Vagina (tissue), 2 donors: ENCODE measurements around the gene TFPI.
"Not testable (repeated sequence)": the region's sequence is repeated elsewhere in the genome, so short reads cannot be mapped to it uniquely, and the experiment has no call there.

Experiments
- POLR2AphosphoS5 ChIP-seq, 2 donors: sonication (generic); formaldehyde crosslinking; IDR thresholded peaks; one replicate each; pipeline ENCODE4 v1.9.0; 2017; ENCODE audit warnings: antibody characterized with exemption in 2 of 2, mild to moderate bottlenecking in 2 of 2, low read depth in 1 of 2; ENCODE audit not compliant: insufficient read depth in 1 of 2
- TF ChIP-seq, protein P1 (sequence below), 3 experiments: fragments of 450-650 bp in 2 of 3; fragments of 200-600 bp in 1 of 3; sonication (generic) in 1 of 3; IDR thresholded peaks; one replicate each; pipeline ENCODE4 v1.5.1; 2017 to 2019; ENCODE audit warnings: antibody characterized with exemption in 3 of 3, mild to moderate bottlenecking in 2 of 3, moderate library complexity in 2 of 3

DNA sequence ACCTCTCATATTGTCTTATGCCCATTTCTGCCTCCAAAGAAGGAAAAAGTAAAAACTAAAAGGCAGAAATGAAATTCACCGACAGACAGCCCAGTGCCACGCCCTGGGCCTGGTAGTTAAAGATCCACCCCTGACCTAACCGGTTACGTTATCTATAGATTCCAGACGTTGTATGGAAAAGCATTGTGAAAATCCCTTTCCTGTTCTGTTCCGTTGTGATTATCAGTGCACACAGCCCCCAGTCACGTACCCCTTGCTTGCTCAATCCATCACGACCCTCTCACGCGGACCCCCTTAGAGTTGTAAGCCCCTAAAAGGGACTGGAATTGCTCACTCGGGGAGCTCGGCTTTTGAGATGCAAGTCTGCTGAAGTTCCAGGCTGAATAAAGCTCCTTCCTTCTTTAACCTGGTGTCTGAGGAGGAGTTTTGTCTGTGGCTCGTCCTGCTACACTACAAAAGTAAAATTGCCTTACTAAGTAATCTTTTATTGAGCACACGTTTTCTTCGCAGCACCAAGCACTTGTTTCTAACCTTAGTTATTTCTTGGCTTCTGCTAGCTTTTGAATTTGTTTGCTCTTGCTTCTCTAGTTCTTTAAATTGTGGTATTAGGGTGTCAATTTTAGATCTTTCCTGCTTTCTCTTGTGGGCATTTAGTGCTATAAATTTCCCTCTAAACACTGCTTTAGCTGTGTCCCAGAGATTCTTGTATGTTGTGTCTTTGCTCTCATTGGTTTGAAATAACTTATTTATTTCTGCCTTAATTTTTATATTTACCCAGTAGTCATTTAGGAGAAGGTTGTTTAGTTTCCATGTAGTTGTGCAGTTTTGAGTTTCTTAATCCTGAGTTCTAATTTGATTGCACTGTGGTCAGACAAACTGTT is 37.4 kb downstream of the TFPI start:
- not testable (repeated sequence) for TF ChIP-seq POLR2AphosphoS5 (IDR thresholded peaks at IDR 0.05; ENCODE audit: insufficient read depth in 1 of 2, low read depth in 1 of 2)
- TF ChIP-seq, protein P1, sequence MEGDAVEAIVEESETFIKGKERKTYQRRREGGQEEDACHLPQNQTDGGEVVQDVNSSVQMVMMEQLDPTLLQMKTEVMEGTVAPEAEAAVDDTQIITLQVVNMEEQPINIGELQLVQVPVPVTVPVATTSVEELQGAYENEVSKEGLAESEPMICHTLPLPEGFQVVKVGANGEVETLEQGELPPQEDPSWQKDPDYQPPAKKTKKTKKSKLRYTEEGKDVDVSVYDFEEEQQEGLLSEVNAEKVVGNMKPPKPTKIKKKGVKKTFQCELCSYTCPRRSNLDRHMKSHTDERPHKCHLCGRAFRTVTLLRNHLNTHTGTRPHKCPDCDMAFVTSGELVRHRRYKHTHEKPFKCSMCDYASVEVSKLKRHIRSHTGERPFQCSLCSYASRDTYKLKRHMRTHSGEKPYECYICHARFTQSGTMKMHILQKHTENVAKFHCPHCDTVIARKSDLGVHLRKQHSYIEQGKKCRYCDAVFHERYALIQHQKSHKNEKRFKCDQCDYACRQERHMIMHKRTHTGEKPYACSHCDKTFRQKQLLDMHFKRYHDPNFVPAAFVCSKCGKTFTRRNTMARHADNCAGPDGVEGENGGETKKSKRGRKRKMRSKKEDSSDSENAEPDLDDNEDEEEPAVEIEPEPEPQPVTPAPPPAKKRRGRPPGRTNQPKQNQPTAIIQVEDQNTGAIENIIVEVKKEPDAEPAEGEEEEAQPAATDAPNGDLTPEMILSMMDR (IDR thresholded peaks at IDR 0.05), result not testable (repeated sequence)
